C4-2B (cell line): ENCODE data around the gene BTG4.

Experiments used
- H3K27ac ChIP-seq: fragments of 450-650 bp; 2 replicates; pipeline ENCODE4 v1.5.1; 2017
- ZFX ChIP-seq: fragments of 450-650 bp; IDR thresholded peaks from 2 replicates; pipeline ENCODE4 v1.6.1; 2017
- TF ChIP-seq, protein P1 (sequence below): fragments of 450-650 bp; conservative IDR thresholded peaks from 2 replicates; pipeline ENCODE4 v1.5.1; 2017; ENCODE audit warnings: mild to moderate bottlenecking

BTG4 gene

DNA sequence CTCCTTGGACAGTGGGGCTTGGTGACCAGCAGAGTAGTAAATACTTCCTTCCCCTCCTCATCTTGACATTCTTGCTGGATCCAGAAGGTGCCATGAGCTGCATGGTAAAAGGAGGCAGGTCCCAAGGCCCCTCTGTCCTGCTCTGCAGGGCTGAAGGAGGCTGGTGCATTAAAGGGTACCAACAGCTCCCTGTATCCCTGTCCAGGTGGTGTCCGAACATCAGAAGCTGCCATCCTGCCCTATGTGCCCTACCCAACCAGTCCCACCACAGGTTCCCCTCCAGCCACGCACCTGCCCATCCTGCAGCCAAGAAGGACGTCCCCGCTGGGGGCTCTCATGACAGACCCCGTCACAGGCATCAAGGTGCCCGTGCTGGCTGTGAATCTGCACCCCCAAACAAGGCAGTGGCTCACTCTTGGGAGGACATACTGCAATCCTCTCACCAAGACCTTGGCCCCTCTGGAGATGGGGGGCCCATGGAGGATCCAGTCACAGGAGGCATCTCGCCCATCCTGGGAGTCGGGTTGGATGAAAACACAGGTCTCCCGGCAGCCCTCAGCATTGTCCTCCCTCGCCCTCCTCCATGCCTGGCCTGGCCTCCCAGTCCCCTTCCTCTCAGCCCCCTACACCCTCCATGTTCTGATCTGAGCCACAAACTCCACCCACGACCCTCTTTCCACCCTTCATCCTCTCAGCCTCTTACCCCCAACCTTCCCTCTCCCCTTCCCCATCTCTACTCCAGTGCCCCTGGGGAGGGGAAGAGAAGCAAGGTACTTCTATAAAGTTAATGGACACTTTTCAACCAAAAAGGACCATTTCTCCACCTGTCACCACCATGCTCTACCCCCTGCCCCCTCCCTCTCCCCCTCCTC lies 55.1 kb downstream of the BTG4 start:
- TF ChIP-seq, protein P1, sequence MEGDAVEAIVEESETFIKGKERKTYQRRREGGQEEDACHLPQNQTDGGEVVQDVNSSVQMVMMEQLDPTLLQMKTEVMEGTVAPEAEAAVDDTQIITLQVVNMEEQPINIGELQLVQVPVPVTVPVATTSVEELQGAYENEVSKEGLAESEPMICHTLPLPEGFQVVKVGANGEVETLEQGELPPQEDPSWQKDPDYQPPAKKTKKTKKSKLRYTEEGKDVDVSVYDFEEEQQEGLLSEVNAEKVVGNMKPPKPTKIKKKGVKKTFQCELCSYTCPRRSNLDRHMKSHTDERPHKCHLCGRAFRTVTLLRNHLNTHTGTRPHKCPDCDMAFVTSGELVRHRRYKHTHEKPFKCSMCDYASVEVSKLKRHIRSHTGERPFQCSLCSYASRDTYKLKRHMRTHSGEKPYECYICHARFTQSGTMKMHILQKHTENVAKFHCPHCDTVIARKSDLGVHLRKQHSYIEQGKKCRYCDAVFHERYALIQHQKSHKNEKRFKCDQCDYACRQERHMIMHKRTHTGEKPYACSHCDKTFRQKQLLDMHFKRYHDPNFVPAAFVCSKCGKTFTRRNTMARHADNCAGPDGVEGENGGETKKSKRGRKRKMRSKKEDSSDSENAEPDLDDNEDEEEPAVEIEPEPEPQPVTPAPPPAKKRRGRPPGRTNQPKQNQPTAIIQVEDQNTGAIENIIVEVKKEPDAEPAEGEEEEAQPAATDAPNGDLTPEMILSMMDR, result no peak
- TF ChIP-seq ZFX, result no peak
- H3K27ac ChIP-seq, result no peak overlapping the region

GRCh38 chr11:111456086-111456858 lies 55.9 kb downstream of the BTG4 start:
- no peak overlapping the region for H3K27ac ChIP-seq
- TF ChIP-seq ZFX, result no peak
- TF ChIP-seq, protein P1, result no peak

DNA sequence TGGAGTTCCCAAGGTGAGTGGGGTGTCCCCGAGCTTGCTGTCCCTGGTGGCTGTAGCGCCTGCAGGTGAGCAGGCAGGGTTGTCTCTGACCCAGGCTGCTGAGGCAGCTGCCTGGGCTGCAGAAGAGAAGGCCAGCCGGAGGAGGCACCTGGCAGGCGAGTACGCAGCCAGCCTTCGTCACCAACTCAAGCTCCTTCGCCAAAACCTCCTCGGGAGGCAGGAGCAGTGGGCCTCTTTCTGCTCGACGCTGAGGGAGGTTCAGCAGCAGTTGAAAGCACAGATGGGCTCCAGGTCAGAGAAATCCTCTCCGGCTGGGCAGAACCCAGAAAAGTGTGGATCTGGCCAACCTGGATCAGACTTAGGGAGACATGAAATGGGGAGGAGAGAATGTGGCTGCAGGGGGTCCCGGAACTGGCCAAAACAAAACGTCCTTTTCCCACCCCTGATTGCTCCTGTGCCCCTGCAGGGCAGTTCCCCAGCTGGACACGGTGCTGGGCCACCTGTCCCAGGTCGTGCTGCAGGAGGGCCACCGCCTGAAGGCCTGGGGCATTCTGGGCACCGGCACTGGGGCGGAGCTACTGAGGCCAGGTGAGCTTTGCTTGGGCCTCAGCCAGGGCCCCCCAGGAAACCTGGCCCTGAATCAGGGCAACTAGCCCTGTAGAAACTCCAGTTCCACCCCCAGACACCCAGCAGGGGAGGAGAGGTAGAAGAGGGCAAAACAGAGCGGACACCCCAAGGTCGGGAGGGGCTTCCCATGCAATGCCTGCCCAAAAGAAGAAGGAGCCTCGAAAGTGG lies 56.7 kb downstream of the BTG4 start:
- H3K27ac ChIP-seq, result no peak overlapping the region
- TF ChIP-seq, protein P1, result no peak
- no peak for TF ChIP-seq ZFX

DNA sequence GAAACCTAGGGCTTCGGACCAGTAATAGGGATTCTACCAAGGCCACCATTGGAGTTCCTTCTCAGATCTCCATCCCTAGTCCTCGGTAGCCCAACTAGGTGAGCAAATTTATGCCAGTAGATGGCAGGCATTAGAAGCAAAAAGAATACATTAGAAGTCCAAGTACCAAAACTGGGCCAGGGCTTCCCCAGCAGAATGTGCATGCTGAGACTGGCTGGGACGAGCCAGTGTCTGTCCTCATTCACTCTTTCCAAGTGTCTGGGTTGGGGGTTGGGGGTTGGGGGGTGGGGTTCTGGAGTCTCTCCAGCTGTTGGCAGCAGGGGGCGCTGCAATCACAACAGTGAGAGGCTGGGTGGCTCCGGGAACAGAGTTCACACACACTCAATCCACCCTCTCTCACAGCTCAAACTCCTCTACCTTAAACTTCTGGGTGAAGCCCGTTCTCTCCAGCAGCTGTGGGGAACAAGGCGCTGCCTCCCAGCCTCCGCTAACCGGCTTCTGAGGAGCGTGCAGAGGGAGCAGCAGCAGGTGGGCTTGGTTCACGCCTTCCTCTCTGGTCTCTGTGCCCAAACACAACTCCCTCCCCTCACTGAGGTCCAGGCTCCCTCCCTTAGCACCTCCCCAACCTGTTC lies 57.5 kb downstream of the BTG4 start:
- no peak overlapping the region for H3K27ac ChIP-seq
- TF ChIP-seq ZFX, result no peak
- TF ChIP-seq, protein P1, result peak; percentile 69

- TF ChIP-seq ZFX, result no peak
- TF ChIP-seq, protein P1, result no peak
- H3K27ac ChIP-seq, result no peak overlapping the region
Measured at GRCh38 chr11:111452817-111453552, 59.2 kb downstream of the BTG4 start.

DNA sequence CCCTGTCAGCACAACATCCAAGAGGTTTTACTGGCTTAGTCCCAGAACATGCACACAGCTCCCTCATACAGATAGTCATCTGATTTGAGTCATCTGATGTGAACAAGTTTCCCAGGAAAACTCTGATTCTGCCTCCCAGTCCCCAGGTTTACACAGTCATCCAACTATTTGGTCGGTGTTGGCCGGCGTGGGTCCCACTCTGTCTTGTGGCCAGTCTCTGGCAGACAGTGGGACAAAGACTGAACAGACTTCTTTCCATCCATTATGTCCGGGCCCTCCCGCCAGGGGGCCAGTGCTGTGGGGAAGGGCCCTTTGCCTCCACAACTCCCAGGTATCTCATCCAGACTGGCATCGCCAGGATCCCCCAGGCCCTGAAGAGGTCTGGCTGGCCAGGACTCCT lies 60.0 kb downstream of the BTG4 start:
- no peak overlapping the region for H3K27ac ChIP-seq
- TF ChIP-seq ZFX, result no peak
- TF ChIP-seq, protein P1, result no peak
